Renal cortex interstitium (tissue), 11 donors: ENCODE results near the gene GMDS. TPM values are rescaled to one million over a fixed set of nuclear protein-coding genes. Genes with fewer than 3 reads are reported as not detected.
A peak's percentile ranks its signal among the peaks of the same experiment; 100 is the strongest.

Experiments used
- DNase-seq, 11 donors: peaks; one replicate each; pipeline ENCODE4 v3.0.0-alpha.2; 2013; ENCODE audit warnings: low read depth in 9 of 11, low spot score in 4 of 11; ENCODE audit errors: extremely low read depth in 1 of 11
- polyA plus RNA-seq, 3 donors: library from polyadenylated mRNA; unstranded; fragments of 120-200 nt; gene quantifications; one replicate each; pipeline ENCODE4 v1.2.1, GENCODE V29; 2013; ENCODE audit not compliant: insufficient read length in 3 of 3

Gene GMDS
- polyA plus RNA-seq, 3 donors, result 62.2 to 72.8 (median 67.5) TPM

DNA sequence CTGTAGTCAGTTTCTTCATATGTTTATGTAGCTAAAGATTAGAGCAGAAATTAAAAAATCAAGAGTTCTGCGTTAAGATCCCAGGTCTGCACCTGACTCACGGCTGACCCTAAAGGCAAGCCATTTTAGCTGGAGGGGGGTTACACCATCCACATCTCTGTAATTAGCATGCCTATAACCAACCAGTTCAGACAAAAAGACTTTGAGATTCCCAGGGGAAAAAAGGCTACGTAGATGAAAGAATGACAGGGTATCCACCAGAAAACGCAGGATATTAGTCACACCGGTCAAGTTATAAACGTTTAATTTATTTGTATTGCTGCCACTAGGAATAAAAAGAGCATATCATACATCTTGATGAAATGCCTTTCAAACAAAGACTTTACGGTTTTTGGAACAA is 336.6 kb downstream of the GMDS start:
- DNase-seq, result no peak

DNA sequence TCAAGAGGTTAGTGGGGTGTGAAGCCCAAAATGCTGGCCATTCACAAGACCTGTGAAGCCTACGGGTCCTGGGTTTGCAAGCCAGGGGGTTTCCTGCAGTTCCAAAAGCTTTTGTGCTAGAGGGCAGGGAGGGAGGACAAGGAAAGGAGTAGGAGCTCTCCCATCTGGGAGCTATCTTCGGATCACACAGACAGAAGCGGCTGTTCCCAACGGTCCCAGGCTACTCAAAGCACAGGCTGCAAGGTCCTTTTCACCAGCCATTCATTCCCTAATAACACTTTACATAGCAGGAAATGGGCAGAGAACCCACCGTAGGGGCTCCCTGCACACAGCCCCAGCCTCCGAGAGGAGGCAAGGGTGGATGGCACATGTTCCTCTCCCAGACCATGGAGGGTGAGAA is 338.8 kb downstream of the GMDS start:
- DNase-seq, result peak in 1 of 11 donors; percentile 19

DNA sequence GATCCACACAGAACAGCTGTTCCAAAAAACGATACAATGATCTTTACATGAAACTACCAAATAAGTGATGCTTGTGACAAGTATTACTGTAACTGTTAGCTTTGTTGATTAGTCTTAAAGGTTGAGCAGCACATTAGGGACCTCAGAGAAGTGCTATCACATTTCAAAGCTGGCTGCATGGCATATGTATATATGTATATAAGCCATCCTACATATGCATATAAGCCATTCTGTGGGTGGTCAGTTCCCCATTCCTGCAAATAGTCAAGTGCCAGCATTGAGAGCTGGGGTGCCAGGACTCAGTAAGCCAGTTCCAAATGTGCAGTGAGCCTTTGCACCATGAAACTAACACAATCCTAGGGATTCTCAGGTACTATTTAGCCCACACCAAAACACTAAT is 339.4 kb downstream of the GMDS start:
- DNase-seq, result no peak

- DNase-seq, result no peak
Measured at GRCh38 chr6:1904898-1905297, 340.5 kb downstream of the GMDS start.

DNA sequence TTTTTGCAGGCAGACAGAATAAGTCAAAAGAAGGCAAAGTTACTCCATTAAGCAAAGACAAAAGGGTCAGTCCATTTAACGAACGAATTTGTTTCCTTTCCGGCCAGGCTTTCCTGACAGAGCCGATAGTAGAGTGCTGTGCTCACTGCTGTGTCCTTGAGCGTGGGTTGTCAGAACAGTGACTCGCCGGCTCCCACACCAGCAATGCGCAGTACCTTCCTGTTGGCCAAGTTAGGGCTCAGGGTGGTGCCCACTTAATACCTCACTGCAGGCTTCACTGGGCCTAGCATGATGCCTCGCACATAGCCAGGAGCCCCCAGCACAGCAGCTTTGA is 341.0 kb downstream of the GMDS start:
- DNase-seq, result no peak

DNA sequence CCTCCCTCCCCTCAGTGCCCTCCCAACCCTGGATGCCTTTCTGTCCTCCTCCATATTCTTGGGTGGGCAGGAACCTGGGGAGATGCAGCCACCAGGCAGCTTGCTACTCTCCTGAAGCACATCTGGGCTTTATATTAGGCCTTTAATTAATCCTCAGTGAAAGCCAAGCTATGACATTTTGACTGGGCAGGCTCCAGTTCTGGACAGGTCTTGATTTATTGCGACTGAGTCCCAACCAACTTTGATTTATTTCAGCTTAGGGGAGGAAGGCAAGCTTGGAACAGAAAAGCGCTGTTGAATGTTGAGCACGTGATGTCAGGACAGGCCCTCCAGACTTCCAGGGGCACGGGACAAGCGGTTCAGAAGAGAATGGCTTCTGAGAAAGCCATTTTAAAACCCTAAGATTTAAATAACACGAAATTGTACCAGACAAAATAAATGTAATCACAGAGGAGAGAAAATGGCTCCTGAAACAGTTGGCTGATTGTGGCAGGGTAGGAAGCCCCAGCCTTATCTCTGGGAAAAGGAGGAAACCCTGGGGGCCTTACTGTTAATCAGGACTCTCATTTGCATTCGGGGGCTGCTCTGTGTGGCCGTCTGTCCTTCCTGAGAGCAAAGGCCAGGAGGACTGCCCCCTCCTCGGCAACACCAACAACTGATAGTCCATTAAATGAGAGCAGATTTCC is 341.5 kb downstream of the GMDS start:
- peak in 10 of 11 donors; percentile 69 to 89 (median 76) for DNase-seq

DNA sequence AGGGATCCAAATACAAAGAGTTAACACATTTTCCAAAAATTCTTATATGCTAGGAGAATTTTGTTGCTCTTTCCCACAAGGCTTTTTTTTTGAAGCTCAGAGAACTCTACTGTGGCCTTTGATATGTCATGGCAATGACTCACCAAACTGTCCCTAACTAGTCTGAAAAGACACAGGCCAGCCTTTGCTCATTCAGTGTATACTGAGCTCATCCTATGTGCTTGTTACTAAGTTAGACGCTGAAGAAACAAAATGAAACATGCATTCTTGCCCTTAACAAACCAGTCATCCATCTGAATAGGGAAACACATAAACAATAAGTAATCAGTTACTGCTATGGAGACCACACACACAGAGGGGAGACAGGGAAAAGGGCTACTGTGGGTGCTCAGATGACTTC is 343.8 kb downstream of the GMDS start:
- no peak for DNase-seq

GRCh38 chr6:1896897-1897296 is 348.5 kb downstream of the GMDS start:
- no peak for DNase-seq

DNA sequence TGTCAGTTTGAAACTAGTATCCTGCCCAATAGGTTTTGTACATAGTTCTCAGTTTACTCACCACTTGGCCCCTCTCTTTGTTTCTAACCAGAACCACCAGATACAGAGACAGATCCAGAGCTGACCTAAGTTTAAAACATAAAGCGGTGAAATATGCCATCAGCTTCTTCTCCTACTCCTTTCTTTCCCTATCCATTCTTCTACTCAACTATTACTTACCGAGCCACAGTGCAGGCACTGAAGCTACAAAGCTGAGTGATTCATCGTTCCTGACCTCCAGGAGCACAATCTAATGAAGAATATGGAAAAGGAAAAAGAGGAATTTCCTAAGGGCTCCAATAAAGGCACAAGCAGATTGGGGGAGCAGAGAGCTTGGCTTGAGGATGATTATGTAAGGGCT is 349.7 kb downstream of the GMDS start:
- DNase-seq, result no peak

DNA sequence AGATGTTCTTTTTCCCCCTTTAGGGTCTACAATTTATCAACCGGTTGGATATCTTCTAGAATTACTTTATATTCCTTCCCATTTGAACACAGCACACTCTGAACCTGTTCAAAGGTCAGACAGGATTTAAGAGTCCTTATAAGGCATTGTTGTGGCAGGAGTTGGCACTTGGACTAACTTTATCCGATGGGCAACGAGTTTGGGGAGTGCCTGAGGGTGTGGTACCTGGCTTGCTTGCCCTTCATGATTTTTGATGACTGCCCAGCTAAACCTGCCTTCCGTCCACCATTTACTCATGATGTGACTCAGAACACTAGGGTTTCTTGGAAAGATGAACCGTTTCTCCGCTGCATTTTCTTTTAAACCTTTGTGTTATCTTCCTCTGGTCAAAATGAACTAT is 350.5 kb downstream of the GMDS start:
- no peak for DNase-seq

DNA sequence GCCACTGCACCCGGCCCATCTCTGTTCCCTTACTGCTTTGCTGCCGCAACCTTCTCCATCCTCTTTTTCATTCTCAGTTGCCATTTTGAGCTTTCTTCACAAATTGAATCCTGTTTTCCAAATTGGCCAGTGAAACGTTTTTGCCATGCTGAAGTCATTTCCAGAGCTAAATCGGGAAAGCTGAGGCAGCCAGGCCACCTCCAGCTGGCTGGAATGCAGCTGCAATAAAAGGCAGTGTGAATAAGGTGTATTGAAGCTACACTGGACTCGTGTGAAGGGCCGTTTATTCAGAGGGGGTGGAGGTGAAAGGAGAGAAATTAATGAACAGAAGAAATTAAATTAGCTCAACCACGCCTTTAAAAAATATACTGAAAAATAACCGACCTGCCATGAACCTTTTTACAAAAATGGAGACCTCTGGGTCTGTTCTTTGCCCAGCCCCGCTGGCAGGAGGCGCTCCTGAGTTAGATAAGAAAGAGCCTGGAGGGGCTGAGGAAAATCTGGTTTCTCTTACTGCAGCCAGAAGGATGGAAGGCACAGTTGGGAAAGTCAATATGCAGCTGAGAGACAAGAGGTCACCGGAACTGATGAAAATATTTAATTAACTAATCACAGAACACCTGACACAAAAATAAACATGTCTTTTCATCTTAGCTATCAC is 351.8 kb downstream of the GMDS start:
- DNase-seq, result no peak

GRCh38 chr6:1892716-1893115 is 352.7 kb downstream of the GMDS start:
- no peak for DNase-seq

GRCh38 chr6:1890987-1891386 is 354.4 kb downstream of the GMDS start:
- DNase-seq, result no peak

DNA sequence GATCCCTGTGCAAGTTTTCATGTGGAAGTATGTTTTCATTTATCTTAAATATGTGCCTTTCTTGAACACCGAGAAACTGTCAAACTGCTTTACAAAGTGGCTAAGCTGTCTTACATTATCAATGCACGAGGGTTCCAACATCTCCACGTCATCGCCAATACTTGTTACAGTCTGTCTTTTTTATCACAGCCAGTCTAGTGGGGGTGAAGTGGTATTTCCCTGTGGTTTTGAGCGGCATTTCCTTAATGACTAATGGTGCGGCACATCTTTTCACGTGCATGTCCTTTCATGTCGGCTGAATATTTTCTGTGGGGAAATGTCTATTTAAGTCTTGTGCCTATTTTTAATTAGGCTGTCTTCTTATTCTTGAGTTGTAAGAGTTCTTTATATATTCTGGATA is 355.3 kb downstream of the GMDS start:
- DNase-seq, result no peak

DNA sequence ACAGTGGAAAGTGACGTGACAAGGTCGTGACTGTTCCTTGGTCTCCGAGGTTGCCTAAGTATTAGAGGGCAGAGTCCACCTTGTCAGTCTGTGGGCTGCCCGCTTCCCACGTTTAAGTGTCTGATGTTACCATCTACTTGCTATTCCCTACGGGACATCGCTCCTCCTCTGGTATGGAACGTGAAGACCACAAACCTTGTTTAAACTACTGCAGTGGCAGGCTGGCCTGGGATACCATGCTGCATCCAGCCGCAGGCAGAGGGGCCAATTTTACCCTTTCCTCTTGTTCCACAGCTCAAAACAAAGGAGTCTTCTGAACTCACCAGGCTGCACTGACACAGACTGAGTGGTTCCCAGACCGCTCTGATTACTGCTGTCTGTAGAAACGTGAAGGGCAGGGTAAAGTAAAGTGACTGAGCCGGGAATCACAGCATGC is 359.8 kb downstream of the GMDS start:
- no peak for DNase-seq

DNA sequence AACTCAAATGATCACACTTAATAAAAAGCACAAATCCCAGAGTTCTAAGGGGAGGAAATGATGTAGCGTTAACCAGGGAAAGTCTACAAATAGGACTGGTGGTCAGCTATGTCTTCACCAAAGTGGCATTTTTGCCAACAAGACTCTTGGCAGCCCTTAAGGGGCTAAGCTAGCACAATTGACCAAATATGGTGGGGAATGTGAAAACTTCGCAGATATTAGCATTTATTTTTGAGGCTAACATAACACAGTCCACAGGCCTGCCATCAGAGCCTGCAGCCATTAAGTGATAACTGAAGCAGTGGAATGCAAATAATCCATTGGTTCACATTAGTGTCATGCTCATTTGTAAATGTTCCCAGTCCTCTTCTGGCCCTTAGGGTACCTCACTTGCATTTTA is 361.1 kb downstream of the GMDS start:
- DNase-seq, result no peak

GRCh38 chr6:1878330-1878729 is 367.1 kb downstream of the GMDS start:
- DNase-seq, result no peak

- no peak for DNase-seq
Measured at GRCh38 chr6:1873781-1874180, 371.6 kb downstream of the GMDS start.

DNA sequence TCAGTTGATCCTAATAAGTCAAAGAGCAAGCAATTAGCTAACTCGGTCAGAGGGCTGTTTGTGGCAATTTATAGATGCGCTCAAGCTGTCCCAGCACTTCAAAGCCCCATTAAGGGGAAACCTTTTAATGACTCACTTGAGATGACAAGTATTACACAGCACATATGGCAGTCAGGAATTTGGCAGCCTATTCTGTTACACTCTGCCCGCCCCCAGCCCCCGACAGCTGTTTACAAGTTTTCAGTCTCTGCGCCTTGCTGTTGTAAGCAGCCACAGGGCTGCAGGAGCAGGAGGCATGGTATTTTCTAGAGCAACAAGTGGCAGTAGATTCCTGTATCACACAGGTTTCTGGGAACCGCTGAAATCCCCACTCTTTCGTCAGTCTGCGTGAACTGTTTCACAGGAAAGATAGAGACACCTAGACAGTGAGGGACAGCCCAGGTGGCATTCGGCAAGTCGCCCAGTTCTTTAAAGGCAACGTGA is 372.7 kb downstream of the GMDS start:
- peak in 9 of 11 donors; percentile 74 to 86 (median 79) for DNase-seq

- DNase-seq, result no peak
Measured at GRCh38 chr6:1871724-1872315, 373.6 kb downstream of the GMDS start.

DNA sequence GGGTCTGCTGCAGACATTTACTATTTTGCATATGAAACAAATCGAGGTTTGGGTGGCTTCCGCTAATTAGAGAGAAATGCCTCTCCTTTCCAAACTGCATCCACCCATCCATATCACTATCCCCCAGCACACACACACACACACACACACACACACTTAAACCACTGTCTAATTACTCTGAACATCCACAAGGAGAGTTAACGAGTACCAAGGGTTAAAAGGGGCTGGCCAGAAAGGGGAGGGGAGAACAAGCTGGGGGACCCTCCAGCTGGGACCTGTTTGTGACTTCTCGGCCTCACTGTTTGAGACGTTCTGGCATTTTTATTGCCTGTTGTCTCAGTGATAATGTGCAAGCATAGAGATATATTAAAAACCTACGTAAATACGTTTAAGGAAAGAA is 374.5 kb downstream of the GMDS start:
- peak in 2 of 11 donors; percentile 63 to 69 for DNase-seq
